NB4 (cell line): ENCODE data around the gene TSPAN11.

Experiments
- DNase-seq: peaks from one replicate; pipeline ENCODE4 v3.0.0; 2010; ENCODE audit warnings: low read depth
- H3K4me3 ChIP-seq: one replicate; pipeline ENCODE4 v1.5.1; 2011; ENCODE audit warnings: mild to moderate bottlenecking, low read depth, low read length, moderate library complexity
- MAX ChIP-seq: IDR thresholded peaks from 2 replicates; pipeline ENCODE4 v1.6.1; 2011; ENCODE audit warnings: low read depth, low read length
- MYC ChIP-seq: IDR thresholded peaks from 2 replicates; pipeline ENCODE4 v1.6.1; 2011; ENCODE audit warnings: low read depth, low read length
- POLR2A ChIP-seq: IDR thresholded peaks from 2 replicates; pipeline ENCODE4 v1.6.1; 2011; ENCODE audit warnings: mild to moderate bottlenecking; ENCODE audit not compliant: insufficient read length; ENCODE audit errors: extremely low read depth
- TF ChIP-seq, protein P1 (sequence below): IDR thresholded peaks from one replicate; pipeline ENCODE4 v1.5.1; 2012; ENCODE audit warnings: low read depth, low read length

Gene TSPAN11

GRCh38 chr12:30996255-30996654 is 69.7 kb downstream of the TSPAN11 start:
- H3K4me3 ChIP-seq: no peak overlapping the region
- TF ChIP-seq MAX (no peak), MYC (no peak), POLR2A (no peak)
- TF ChIP-seq, protein P1, sequence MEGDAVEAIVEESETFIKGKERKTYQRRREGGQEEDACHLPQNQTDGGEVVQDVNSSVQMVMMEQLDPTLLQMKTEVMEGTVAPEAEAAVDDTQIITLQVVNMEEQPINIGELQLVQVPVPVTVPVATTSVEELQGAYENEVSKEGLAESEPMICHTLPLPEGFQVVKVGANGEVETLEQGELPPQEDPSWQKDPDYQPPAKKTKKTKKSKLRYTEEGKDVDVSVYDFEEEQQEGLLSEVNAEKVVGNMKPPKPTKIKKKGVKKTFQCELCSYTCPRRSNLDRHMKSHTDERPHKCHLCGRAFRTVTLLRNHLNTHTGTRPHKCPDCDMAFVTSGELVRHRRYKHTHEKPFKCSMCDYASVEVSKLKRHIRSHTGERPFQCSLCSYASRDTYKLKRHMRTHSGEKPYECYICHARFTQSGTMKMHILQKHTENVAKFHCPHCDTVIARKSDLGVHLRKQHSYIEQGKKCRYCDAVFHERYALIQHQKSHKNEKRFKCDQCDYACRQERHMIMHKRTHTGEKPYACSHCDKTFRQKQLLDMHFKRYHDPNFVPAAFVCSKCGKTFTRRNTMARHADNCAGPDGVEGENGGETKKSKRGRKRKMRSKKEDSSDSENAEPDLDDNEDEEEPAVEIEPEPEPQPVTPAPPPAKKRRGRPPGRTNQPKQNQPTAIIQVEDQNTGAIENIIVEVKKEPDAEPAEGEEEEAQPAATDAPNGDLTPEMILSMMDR: no peak
- DNase-seq: no peak

DNA sequence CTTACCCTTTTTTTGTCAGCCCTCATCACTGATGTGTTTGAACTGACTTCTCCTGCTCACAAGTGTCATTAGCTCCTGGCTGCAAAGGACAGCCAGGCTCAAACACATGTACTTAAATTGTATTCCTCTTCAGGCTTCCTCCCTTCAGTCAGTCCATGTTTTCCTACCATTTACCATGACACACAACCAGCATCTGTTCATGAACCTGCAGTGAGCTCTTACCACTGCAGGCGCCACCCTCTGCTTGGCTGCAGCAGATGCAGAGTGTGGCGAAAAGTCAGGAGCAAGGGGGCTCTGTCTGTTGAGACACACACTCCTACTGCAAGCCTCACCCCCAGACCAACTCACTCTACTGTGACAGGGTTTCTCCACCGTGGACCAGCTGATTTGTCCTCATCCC is 70.2 kb downstream of the TSPAN11 start:
- TF ChIP-seq, protein P1: no peak
- no peak for TF ChIP-seq POLR2A
- TF ChIP-seq MAX: no peak
- TF ChIP-seq MYC: no peak
- H3K4me3 ChIP-seq: no peak overlapping the region
- DNase-seq: no peak

DNA sequence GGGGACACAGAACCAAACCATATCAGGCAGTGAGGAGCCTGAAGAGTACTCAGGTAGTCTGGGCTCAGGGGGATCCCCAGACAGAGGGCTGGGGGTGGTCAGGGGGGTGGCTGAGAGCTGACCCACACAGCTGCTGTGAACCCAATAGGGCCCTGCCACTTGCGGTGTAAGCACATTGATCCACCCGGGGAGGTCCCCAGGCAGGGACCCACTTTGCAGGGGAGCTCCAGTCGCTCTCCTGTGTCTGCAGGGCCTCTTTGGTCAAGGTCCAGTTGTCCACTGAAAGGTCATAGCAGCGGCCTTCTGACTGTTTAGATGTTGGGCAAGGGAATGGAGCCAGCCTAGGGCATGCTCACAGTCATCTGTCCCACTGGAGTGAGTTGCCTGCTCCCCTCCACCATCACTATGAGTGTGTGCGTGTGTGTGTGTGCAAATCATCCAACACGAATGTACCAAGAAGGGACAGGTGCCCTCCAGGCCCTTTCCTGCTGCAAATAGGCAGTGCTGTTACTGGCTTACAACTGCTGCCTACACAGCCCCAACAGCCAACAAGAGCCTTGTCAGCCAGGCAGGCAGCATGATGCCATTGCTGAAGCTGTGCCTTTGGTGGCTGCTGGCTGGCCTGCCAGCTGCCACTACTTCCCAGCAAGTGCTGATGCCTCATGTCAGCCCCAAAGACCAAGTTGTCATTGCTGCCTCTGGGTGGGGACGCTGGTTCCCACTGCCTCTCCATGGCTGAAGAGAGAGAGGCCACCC is 71.3 kb downstream of the TSPAN11 start:
- no peak overlapping the region for H3K4me3 ChIP-seq
- TF ChIP-seq MAX: no peak
- no peak for TF ChIP-seq MYC
- TF ChIP-seq, protein P1: no peak
- no peak for TF ChIP-seq POLR2A
- DNase-seq: no peak

- TF ChIP-seq, protein P1: no peak
- TF ChIP-seq MAX (no peak), MYC (no peak)
- no peak for DNase-seq
- H3K4me3 ChIP-seq: no peak overlapping the region
Observed at GRCh38 chr12:30999011-30999410, 72.5 kb downstream of the TSPAN11 start.

- no peak overlapping the region for H3K4me3 ChIP-seq
- no peak for DNase-seq
- TF ChIP-seq POLR2A (no peak), MAX (no peak), MYC (no peak)
- TF ChIP-seq, protein P1: no peak
Observed at GRCh38 chr12:30999723-31000122, 73.2 kb downstream of the TSPAN11 start.

GRCh38 chr12:31000751-31001150 is 74.2 kb downstream of the TSPAN11 start:
- no peak for DNase-seq
- no peak for TF ChIP-seq MYC
- no peak for TF ChIP-seq MAX
- no peak for TF ChIP-seq POLR2A
- TF ChIP-seq, protein P1: no peak
- no peak overlapping the region for H3K4me3 ChIP-seq
